Measurements from ENCODE around the gene ATG4B. TPM values are rescaled to one million over a fixed set of nuclear protein-coding genes. Genes with fewer than 3 reads are reported as not detected.

The ATG4B gene
- total and polyA plus RNA-seq, 9 of the 15 experiments (the other 6 are each of a cell fraction or from before 2014, with no cell fraction given), result 5.9 to 58.8 (median 35.6) TPM

GRCh38 chr2:241637018-241637794, at the start of gene ATG4B, which contains the start of gene THAP4 (continued):
- TF ChIP-seq ZBTB9 (CRISPR knock-in tag; IDR thresholded peaks at IDR 0.05), result 0 out of 2 replicates have a peak, but pooled peaks have one; percentile 27
- 0 out of 2 replicates have a peak, but pooled peaks have one; percentile 11 for TF ChIP-seq KDM2B (CRISPR knock-in tag; IDR thresholded peaks at IDR 0.05)
- TF ChIP-seq RBM39 (optimal IDR thresholded peaks at IDR 0.05; ENCODE audit: low read depth, low read length), result no peak
- TF ChIP-seq SOX6 (IDR thresholded peaks at IDR 0.05), result no peak
- TF ChIP-seq ERF (CRISPR knock-in tag; IDR thresholded peaks at IDR 0.05), result 0 out of 2 replicates have a peak, but pooled peaks have one; percentile 22
- no peak for TF ChIP-seq MAFG (tag; conservative IDR thresholded peaks at IDR 0.05)
- TF ChIP-seq ZNF318 (IDR thresholded peaks at IDR 0.05; ENCODE audit: borderline replicate concordance in 1 of 2, low read depth in 1 of 2), result no peak
- peak; percentile 54 for TF ChIP-seq NEUROD1 (IDR thresholded peaks at IDR 0.05; ENCODE audit: borderline replicate concordance, low read depth, low read length, partially characterized antibody)
- no peak for TF ChIP-seq PPARD (CRISPR knock-in tag; IDR thresholded peaks at IDR 0.05)
- no peak for TF ChIP-seq GTF2F1 (IDR thresholded peaks at IDR 0.05; ENCODE audit: low read depth, low read length)
- TF ChIP-seq HDAC6 (IDR thresholded peaks at IDR 0.05; ENCODE audit: low read depth, low read length), result no peak
- no peak for TF ChIP-seq MCM3 (IDR thresholded peaks at IDR 0.05)
- TF ChIP-seq ETS1 (conservative IDR thresholded peaks at IDR 0.05; ENCODE audit: control insufficient read depth, low read depth, low read length), result peak; percentile 92
- no peak for TF ChIP-seq RFX5 (IDR thresholded peaks at IDR 0.05; ENCODE audit: low read depth, low read length)
- no peak for TF ChIP-seq XRCC5 (IDR thresholded peaks at IDR 0.05; ENCODE audit: low read depth, low read length)
- TF ChIP-seq GTF2A2 (tag; IDR thresholded peaks at IDR 0.05), result no peak
